Measurements from ENCODE around the gene ANKRD44.
"Not testable (repeated sequence)": the region's sequence is repeated elsewhere in the genome, so short reads cannot be mapped to it uniquely, and the experiment has no call there.

The ANKRD44 gene

DNA sequence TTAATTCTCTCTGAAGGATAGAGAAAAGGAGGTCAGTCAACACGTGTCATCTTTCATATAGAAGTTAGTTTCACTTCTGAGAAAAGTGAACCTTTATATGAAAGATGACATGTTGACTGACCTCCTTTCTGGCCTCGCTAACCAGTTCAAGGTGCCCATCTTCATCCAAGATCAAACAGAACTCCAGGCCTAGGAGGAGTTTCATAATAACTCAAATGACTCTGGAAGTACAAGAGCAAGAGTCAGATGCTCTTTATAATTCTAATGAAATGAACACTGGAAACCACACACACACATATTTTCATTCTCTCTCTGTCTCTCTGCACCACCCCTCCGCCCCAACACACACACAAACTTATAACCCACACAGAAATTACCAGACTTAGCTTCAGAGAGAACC, 16.3 kb downstream of the ANKRD44 start:
- no peak overlapping the region for H3K4me3 ChIP-seq (ENCODE audit: low read depth, low read length)

DNA sequence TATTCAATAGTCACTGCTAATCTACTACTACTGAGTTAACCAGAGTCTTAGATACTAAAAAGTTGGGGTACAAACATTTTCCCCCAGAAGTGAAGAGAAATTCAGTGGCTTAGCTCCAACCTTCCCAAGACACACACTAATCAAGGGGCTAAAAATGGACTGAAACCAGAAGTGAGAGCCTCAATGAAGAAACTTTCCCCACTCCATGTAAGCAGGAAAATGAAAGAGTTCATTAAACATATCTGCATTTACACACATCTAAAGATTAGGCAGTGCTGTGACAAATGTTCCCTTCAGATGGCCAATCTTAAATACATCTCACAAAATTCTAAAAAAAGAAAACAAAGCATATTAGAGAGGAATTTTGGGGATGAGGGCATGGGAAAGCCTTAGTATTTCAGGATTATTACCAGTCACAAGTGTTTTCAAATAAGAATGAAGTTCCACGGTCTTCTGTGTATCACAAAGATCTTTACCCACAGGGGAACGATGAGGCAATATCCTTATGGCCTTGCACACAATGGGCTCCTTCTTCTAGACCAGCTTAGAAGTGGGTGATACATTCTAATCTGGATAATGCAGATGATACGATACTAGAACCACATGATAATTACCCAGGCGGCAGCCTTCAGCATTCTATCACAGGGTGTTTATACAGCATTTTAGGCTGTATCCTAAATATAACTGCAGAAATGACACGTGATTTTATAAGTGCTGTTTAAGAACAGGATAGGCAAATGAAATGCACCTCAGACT, 17.1 kb downstream of the ANKRD44 start:
- H3K4me3 ChIP-seq (ENCODE audit: low read depth, low read length), result no peak overlapping the region

DNA sequence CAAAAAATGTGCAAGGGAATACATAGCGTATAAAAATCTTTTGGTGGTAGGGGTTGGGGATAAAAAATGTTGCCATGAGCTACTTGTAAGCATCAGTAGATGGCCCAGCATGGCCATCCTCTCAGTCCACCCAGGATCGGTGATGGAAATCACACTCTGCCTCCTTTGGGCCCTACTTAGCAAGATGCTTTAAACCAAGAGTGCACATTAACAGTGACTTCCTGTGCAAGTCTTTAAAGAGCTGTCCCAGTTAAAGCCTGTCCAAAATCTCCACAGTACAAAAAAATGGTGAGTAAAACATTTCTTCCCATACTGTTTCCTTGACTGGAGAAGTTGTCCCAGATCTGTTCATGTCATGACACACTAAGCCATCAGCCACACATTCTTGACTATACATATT, 18.0 kb downstream of the ANKRD44 start:
- no peak overlapping the region for H3K4me3 ChIP-seq (ENCODE audit: low read depth, low read length)

DNA sequence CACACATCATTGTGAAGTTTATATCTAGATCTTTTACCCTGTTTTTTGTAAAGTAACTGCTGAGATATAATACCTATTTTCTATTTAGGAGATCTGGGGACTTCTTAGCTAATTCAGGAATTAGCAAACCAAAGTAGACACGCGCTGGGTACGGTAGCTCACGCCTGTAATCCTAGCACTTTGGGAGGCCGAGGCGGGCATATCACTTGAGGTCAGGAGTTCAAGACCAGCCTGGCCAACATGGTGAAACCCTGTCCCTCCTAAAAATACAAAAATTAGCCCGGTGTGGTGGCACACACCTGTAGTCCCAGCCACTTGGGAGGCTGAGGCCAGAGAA, 23.0 kb downstream of the ANKRD44 start:
- H3K4me3 ChIP-seq (ENCODE audit: low read depth, low read length), result not testable (repeated sequence)

DNA sequence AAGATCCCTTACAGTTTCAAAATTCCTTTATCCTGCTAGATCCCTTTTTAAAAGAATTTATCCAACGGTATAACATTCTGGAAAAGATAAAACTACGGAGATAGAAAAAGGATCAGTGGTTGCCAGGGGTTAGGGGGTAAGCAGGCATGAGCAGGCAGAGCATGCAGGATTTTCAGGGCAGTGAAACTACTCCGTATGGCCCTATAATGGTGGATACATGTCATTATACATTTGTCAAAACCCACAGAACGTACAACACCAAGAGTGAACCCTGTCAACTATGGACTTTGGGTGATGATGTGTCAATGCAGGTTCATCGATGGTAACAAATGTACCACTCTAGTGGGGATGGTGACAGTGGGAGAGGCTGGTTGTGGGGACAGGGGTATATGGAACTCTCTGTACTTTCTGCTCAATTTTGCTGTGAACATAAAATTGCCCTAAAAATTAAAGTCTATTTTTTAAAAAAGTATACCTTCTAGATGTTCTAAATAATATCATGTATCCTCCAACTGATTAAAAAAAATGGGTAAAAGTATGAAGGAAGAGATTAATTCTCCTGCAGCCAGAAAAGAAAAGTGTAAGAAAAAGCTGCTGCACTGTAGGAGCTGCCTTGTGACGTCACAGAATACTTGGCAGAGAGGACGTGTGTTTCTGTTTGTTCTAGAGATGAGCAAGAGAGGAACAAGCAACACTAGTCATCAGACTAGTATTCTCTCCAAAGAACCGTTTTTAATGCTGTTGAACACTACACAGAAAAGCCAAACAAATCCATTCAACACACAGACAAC, 23.6 kb downstream of the ANKRD44 start:
- H3K4me3 ChIP-seq (ENCODE audit: low read depth, low read length), result no peak overlapping the region

DNA sequence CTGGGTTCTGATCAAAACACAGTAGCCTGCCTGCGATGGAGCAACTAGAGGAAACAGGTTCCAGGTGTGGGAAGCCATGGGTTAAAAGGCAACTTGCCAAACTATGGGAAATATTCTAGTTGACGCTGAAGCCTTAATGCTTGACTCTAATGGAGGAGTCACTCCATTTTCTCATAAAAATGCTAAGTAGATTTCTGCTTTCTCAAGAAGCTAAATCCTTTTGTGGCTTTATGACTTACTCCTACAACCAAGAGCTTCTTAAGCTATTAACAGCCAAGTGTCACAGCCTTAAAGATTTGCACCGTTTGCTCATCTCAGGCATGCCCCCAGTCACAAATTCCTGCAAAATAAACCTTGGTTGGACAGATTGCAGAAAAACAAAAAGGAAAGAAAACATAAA, 25.2 kb downstream of the ANKRD44 start:
- H3K4me3 ChIP-seq (ENCODE audit: low read depth, low read length), result no peak overlapping the region

DNA sequence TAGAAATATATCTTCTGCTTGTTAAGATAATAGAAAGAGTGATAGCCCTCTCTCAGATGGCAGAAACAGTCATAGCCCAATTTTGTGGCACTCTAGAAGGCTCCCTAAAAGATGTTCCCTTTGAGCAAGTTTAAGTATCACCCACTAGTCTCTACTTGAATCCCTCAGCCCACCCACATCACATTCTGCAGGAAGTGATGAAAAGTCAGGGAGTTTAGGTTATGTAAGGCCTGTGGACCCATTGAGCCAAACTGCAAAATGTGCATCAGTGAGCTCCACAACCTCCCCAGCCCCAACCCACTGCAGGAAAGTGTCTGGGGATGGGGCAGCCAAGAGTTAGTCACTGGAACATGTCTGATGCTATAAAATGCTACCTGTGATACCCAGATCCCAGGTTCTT, 25.6 kb downstream of the ANKRD44 start:
- H3K4me3 ChIP-seq (ENCODE audit: low read depth, low read length), result no peak overlapping the region

DNA sequence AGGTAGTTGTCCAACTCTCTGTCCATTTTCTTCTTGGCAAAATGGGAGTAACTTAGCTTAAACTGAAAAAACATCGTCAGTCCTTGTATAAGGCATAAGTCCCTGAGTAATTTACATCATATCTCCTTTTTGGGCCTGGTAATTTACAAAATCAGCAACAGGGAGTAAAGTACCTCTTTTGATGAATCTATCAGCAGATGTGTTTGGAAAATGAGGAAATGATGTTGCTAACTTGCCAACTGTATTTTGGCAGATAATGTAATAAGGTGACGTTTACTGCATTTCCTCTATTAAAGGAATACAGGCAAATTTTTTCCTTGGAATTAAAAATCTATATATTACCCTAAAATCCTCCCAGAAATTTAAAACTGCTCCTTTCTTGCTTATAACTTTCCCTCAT, 29.2 kb downstream of the ANKRD44 start:
- no peak overlapping the region for H3K4me3 ChIP-seq (ENCODE audit: low read depth, low read length)

DNA sequence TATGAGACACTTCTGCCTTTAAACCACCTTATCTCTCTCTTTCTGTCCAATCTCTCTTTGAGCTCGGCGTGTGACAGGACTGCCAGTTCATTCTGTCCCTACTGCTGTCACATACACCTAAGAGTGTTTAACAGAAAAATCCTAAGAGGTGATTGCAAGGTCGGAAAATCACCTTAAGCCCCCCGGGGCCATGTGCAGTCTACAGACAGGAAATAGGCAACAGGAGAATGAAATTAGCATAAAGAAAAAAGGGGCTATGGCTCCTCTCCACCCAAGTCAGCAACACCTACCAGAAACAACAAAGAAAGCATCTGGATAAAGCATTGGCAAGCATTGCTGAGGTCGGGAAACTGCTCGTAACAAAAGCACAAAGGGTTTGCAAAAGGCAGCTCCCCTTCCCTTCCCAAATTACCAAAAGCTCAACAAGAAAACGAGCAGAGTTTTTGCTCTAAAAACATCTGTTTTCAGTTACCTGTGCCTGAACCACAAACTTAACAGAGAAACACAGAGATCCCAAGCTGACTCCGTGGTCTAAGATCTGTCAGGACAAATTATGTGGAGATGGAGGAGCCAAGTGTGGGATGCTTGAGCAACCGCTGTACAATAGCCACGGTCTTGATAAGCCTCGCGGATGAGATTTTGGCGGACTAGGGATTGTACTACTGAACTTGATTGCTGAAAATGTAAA, 30.4 kb downstream of the ANKRD44 start:
- H3K4me3 ChIP-seq (ENCODE audit: low read depth, low read length), result no peak overlapping the region

DNA sequence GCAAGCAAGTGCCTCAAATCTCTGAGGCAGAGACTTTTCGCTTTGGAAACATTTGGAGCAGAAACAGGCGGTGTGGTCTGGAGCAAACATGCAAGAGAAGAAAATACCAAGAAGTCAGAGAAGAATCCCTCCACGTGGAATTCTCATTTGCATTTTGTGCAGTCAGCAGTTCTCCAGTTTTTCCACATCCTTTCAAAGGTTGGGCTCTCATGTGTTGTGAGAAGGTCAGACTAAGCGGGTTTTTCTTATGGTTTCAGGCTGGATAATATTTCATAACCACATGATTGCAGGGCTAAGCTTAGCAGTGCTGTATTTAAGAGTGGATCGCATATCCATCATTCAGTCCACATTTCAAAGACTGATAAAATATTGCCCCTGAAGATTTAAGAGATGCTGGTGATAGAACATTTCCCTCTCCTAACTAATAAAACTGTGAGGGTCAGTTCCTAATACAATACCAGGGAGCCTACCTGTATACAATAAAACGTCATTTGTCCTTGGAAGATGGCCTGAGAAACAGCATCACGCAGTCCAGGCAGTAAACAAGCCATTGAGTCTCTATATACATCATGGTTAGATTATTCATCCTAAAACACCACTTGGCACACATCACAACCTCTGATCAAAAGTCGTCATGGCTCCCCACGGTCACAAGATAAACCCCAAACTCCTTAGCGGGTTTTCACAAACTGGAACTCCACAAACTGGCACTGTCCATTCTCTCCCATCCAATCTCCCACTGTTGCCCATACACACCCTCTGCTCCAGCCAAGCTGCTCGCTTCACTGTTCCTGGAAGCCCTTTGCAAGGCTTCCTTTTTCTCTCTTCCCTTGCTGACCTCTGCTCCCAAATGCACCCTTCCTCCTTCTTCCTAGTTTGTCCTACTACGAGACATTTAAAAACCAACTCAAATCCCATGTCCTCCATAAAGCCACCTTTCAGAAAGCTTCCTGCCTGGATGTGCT, 31.5 kb downstream of the ANKRD44 start:
- no peak overlapping the region for H3K4me3 ChIP-seq (ENCODE audit: low read depth, low read length)

DNA sequence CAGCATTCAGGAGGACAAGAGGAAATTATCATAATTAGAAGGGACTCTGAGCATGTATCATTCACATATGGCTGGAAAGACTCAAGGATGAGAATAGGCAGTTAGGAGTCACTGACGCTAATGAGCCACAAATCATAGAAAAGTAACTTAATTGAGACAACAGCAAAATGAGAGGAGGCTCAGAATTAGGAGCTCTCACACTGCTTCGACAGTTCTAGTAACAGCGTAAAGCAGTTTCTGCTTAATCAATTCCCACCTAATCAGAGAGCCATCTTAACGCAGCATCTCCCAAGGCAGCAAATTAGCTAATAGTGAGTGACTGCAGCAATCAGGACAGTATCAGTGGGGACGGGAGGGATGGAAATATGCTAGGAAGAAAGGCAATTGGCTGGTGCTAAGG, 32.8 kb downstream of the ANKRD44 start:
- H3K4me3 ChIP-seq (ENCODE audit: low read depth, low read length), result no peak overlapping the region

DNA sequence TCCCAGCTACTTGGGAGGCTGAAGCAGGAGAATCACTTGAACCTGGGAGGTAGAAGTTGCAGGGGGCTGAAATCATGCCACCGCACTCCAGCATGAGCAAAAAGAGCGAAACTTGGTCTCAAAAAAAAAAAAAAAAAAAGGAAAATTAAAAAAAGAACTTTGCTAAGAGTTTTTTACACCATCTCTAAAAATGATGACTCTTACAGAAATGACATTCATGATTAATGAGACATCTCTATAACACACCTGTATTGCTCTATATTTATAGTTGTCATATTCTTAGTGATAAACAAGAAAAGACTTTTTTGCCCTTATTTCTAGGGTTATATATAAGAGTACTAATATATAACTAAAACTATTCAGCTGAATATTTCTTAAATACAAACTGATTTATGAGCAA, 34.4 kb downstream of the ANKRD44 start:
- H3K4me3 ChIP-seq (ENCODE audit: low read depth, low read length), result no peak overlapping the region

DNA sequence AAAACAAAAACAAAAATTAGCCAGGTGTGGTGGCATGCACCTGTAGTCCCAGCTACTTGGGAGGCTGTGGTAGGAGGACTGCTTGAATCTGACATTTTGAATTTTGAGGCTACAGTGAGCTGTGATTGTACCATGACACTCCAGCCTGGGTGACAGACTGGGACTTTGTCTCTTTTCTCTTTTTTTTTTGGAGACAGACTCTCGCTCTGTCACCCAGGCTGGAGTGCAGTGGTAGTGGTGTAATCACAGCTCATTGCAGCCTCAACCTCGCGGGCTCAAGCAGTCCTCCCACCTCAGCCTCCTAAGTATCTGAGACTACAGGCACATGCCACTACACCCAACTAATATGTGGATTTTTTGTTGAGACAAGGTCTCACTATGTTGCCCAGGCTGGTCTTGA, 35.6 kb downstream of the ANKRD44 start:
- no peak overlapping the region for H3K4me3 ChIP-seq (ENCODE audit: low read depth, low read length)

DNA sequence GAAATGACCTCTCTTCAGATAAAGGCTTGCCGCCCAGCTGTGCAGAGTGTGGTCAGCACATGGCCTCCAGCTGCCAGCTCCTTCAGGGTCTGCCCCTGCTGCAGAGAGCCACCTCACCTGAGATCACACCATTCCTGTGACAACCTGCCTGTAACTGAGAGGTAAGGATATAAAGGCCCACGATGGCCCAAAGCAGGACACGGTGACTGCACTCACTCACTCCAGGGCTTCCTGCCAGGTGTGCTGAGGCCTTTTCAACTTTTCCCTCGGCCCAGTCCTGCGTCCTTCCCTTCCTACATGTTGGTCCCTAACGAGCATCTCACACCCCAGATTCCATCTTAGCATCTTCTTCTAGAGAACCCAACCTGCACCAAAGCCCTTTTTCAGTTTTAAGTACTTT, 36.2 kb downstream of the ANKRD44 start:
- H3K4me3 ChIP-seq (ENCODE audit: low read depth, low read length), result no peak overlapping the region

DNA sequence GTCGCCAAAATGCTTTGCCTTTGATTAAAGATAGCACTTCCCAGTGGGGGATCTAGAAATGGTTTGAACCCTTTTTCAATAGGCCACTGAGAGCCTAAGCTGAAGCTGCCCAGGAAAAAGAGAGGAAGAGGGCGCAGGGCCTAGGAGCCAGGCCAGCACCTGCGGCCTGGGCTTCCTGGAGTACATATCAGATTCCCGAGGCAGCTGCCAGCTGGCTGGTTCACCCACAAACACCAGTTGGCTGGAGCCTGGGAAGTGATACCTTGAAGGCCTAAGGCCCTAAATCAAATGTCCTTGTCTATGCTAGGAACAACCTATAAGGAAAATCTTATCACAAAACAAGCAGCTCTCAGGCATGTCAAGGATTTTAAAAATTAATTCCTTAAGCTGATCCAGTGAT, 37.1 kb downstream of the ANKRD44 start:
- no peak overlapping the region for H3K4me3 ChIP-seq (ENCODE audit: low read depth, low read length)

DNA sequence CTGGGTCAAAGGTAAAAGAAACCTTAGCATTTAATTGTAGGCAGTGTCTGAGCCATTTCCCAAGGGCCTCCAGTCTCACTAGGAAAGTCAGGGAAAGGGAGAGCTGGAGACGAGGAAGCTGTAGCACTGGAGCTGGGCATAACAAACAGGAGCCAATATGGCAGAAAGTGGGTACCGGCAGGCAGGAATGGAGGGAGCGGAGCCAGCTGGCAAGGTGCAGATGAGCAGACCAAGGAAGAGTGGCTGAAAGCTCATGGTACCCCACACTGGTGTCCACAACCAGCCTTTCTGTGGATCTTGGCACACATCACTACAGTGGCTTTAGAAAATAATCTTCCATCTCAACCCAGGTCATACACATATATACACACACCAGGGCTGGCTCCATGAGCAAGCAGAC, 40.0 kb downstream of the ANKRD44 start:
- no peak overlapping the region for H3K4me3 ChIP-seq (ENCODE audit: low read depth, low read length)

DNA sequence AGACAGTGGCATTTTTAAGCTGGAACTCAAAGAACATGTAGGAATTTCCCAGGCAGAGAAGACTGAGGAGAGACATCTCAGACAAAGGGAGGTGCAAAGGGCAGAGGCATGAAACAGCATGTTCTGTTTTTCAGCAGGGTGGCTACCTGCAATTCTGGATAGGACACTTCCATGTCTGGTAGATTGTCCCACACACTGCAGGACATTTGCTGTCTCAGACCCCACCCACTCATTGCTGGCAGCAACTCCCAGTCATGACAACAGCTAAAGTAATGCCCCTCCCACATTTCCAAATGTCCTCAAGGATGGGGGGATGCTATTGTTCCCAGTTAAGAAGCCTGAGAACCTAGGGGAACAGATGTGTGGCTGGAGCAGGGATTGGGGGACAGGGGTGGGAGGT, 40.8 kb downstream of the ANKRD44 start:
- H3K4me3 ChIP-seq (ENCODE audit: low read depth, low read length), result no peak overlapping the region

DNA sequence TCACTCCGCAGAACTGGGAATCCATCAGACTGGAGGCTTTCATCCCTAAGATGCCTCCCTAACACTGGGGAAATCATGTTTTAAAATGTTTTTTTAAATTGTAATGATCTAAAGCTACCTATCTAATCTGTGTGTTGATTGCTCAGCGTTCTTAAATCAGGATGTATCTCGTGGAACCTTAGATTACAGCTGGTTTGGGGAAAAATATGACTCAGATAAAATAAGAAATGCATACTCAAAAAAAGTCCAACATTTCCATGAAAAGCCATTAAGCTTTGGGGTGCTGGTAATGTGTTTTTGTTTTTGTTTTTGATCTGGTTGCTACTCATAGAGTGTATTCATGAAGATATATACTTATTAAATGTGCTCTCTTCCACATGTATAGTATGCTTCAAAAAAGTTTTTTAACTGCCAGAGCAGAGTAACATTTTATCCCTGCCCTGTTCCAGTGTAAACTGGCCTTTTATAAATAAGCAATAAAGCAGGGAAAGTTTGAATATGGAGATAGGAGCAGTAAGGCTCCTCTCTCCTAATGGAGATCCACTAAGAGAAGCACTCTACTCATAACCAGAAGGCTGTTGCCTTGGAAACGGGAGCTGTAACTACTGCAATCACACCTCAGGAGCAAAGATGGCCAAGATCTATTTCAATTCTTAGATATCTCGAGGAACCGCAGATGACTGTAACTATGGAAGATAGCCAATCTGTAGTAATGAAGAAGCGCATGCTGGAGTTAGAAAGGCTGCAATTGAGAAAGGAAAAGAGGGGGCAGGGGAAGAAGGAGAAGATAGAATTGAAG, 41.6 kb downstream of the ANKRD44 start:
- no peak overlapping the region for H3K4me3 ChIP-seq (ENCODE audit: low read depth, low read length)

DNA sequence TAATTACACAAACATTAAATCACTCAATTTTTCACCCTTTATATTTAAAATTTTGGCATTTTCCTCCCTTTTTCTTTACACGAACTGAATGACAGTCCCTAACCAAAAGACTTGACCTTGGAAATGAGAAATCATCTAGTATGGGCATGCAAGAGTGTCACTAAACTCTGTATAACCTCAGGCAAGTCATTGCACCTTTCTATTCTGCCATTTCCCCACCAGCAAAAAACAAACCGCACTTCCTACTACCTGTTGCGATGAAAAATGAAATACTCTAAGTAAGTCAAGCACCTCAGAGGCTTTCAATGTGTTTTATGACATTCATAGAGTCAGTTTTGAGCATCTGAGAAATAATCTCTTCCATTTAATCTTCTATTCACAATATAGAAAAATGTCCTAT, 44.1 kb downstream of the ANKRD44 start:
- no peak overlapping the region for H3K4me3 ChIP-seq (ENCODE audit: low read depth, low read length)

DNA sequence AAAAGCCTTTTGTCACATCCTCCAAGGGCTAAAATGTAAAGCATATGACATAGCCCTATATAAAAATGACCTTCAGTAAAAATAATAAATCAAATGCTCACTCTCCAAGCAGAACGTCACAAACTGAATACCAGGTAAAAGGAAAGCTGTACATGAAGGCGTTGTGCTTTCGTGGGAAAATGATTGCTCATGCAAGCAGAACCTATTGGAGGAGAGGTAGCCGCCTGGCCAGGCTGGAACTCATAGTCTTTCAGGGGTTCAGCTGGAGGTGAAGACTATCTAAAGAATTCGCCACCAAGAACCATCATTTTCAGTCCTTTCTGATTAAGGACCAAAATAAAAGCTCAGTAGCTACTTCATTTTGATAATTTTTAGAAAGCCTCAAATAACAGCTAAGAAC, 44.7 kb downstream of the ANKRD44 start:
- no peak overlapping the region for H3K4me3 ChIP-seq (ENCODE audit: low read depth, low read length)
